ENCODE data around the gene OGFR.

Gene OGFR

GRCh38 chr20:62780696-62781095, 23.9 kb upstream of the OGFR start:
- Histone ChIP-seq H3K27ac (no peak overlapping the region), H3K4me3 (ENCODE audit: low read depth in 1 of 2, low read length in 1 of 2) (no peak overlapping the region), H3K9me3 (no peaks in the 10 kb centered on the region), H3K27me3 (no peaks in the 10 kb centered on the region), H3K36me3 (no peaks in the 10 kb centered on the region), H3K4me1 (ENCODE audit: control insufficient read depth in 1 of 2, insufficient read depth in 1 of 2, low read depth in 1 of 2, low read length in 1 of 2) (peaks cover 24 to 30% of the 10 kb centered on the region in 2 experiments)
- no peak for TF ChIP-seq CTCF (IDR thresholded peaks at IDR 0.05)

- TF ChIP-seq CTCF (IDR thresholded peaks at IDR 0.05): no peak
- H3K4me3 ChIP-seq (ENCODE audit: low read depth in 1 of 2, low read length in 1 of 2): no peak overlapping the region
- no peaks in the 10 kb centered on the region for H3K27me3 ChIP-seq
- no peak overlapping the region for H3K27ac ChIP-seq
- no peaks in the 10 kb centered on the region for H3K36me3 ChIP-seq
- H3K9me3 ChIP-seq: no peaks in the 10 kb centered on the region
- peaks cover 7 to 15% of the 10 kb centered on the region in 2 experiments for H3K4me1 ChIP-seq (ENCODE audit: control insufficient read depth in 1 of 2, insufficient read depth in 1 of 2, low read depth in 1 of 2, low read length in 1 of 2)
Observed at GRCh38 chr20:62782149-62782892, 22.3 kb upstream of the OGFR start.

- Histone ChIP-seq H3K4me1 (ENCODE audit: control insufficient read depth in 1 of 2, insufficient read depth in 1 of 2, low read depth in 1 of 2, low read length in 1 of 2) (peaks cover 7 to 13% of the 10 kb centered on the region in 2 experiments), H3K27me3 (no peaks in the 10 kb centered on the region), H3K9me3 (no peaks in the 10 kb centered on the region), H3K27ac (no peak overlapping the region), H3K36me3 (no peaks in the 10 kb centered on the region), H3K4me3 (ENCODE audit: low read depth in 1 of 2, low read length in 1 of 2) (no peak overlapping the region)
- no peak for TF ChIP-seq CTCF (IDR thresholded peaks at IDR 0.05)
Observed at GRCh38 chr20:62782893-62783278, 21.7 kb upstream of the OGFR start.

- Histone ChIP-seq H3K27me3 (no peaks in the 10 kb centered on the region), H3K4me3 (ENCODE audit: low read depth in 1 of 2, low read length in 1 of 2) (no peak overlapping the region)
- TF ChIP-seq CTCF (IDR thresholded peaks at IDR 0.05): no peak
Observed at GRCh38 chr20:62784497-62784896, 20.1 kb upstream of the OGFR start.

GRCh38 chr20:62785393-62785792, 19.2 kb upstream of the OGFR start:
- peaks cover 5 to 12% of the 10 kb centered on the region in 2 experiments for H3K4me1 ChIP-seq (ENCODE audit: control insufficient read depth in 1 of 2, insufficient read depth in 1 of 2, low read depth in 1 of 2, low read length in 1 of 2)
- H3K36me3 ChIP-seq: no peaks in the 10 kb centered on the region
- no peak for TF ChIP-seq CTCF (IDR thresholded peaks at IDR 0.05)
- no peaks in the 10 kb centered on the region for H3K9me3 ChIP-seq
- H3K27me3 ChIP-seq: no peaks in the 10 kb centered on the region
- H3K4me3 ChIP-seq (ENCODE audit: low read depth in 1 of 2, low read length in 1 of 2): no peak overlapping the region
- H3K27ac ChIP-seq: no peak overlapping the region

More at GRCh38 chr20:62784497-62784896, 20.1 kb upstream of the OGFR start:
- Histone ChIP-seq H3K4me1 (ENCODE audit: control insufficient read depth in 1 of 2, insufficient read depth in 1 of 2, low read depth in 1 of 2, low read length in 1 of 2) (peaks cover 5 to 12% of the 10 kb centered on the region in 2 experiments), H3K27ac (no peak overlapping the region), H3K36me3 (no peaks in the 10 kb centered on the region), H3K9me3 (no peaks in the 10 kb centered on the region)

All from neutrophil (primary cell).